GM21367 (cell line): ENCODE measurements around the gene CCAR1.
"Not testable (repeated sequence)": the region's sequence is repeated elsewhere in the genome, so short reads cannot be mapped to it uniquely, and the experiment has no call there.

ENCODE experiments used
- ATAC-seq: cut with Tn5 transposase; IDR thresholded peaks from one replicate; pipeline ENCODE4 v1.9.1; 2021; ENCODE audit not compliant: unreplicated experiment

The CCAR1 gene

DNA sequence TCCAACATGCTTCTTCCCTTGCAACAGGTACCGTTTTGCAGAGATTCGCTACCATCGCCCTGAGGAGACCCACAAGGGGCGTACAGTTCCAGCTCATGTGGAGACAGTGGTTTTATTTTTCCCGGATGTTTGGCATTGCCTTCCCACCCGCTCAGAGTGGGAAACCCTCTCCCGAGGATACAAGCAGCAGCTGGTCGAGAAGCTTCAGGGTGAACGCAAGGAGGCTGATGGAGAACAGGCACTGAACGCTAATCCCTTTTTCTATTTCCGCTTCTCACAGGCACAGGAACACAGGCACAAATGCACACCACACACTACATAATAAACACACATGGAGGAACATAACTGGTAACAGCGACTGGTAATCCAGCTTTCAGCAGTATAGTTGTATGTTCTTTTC, 35.2 kb downstream of the CCAR1 start:
- ATAC-seq, result no peak

- no peak for ATAC-seq
These were observed 35.7 kb downstream of the CCAR1 start for GRCh38 chr10:68756766-68757165.

- ATAC-seq, result no peak
These were observed 38.3 kb downstream of the CCAR1 start for GRCh38 chr10:68759223-68759863.

DNA sequence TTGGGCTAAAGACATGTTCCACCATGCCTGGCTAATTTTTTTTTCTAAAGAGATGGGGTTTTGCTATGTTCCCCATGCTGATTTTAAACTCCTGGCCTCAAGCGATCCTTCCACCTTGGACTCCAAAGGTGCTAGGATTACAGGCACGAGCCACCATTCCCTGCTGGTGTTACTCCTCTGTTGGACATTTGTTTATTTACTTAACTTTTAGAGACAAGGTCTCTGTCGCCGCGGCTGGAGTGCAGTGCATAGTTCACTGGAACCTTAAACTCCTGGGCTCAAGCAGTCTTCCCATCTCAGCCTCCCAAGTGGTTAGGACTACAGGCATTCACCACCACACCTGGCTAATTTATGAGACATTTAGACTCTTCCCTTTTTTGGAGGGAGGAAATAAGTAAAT, 38.9 kb downstream of the CCAR1 start:
- ATAC-seq, result no peak

GRCh38 chr10:68767407-68767806, 46.4 kb downstream of the CCAR1 start:
- ATAC-seq, result not testable (repeated sequence)

- ATAC-seq, result no peak
These were observed 60.9 kb downstream of the CCAR1 start for GRCh38 chr10:68781613-68782574.

- no peak for ATAC-seq
These were observed 63.4 kb downstream of the CCAR1 start for GRCh38 chr10:68784476-68784875.

- no peak for ATAC-seq
These were observed 66.8 kb downstream of the CCAR1 start for GRCh38 chr10:68787813-68788212.

GRCh38 chr10:68790476-68790875, 69.4 kb downstream of the CCAR1 start:
- ATAC-seq, result no peak

GRCh38 chr10:68792115-68792514, 71.1 kb downstream of the CCAR1 start:
- ATAC-seq, result no peak

DNA sequence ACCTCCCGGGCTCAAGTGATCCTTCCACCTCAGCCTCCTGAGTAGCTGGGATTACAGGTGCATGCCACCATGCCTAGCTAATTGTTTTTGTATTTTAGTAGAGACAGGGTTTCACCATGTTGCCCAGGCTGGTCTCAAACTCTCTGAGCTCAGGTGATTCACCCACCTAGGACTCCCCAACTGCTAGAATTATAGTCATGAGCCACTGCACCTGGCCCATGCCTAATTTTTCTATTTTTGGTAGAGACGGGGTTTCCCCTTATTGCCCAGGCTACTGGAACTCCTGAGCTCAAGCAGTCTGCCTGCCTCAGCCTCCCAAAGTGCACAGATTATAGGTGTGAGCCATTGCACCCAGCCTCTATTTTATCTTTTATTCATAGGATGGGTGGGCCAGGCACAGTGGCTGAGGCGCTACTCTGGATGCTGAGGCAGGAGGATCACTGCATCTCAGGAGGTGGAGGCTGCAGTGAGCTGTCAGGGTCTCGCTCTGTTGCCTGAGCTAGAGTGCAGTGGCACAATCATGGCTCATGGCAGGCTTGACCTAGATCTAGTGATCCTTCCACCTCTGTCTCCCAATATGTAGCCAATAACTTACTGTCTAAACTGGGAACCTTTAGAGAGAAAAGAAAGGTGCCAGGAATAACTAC, 75.0 kb downstream of the CCAR1 start:
- ATAC-seq, result no peak

GRCh38 chr10:68796605-68797004, 75.6 kb downstream of the CCAR1 start:
- no peak for ATAC-seq

- ATAC-seq, result no peak
These were observed 79.2 kb downstream of the CCAR1 start for GRCh38 chr10:68800211-68800610.

DNA sequence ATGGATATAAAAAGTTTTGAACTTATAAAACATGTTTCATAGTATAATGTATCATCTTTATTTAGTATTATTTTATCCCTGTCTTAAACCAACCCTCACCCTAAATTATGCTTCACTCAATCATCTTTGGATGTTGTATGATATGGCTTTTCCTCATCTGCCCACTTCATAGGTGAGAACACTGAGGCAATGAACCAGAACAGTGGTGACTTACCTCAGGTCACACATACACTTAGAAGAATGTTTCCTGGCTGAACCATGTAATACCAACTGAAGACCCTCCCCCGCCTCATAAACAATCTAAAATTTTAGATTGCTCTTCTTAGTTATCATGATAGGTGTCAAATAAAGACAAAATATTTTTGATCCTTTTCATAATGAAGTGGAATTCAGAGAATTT, 83.7 kb downstream of the CCAR1 start:
- no peak for ATAC-seq

GRCh38 chr10:68810830-68811229, 89.8 kb downstream of the CCAR1 start:
- ATAC-seq, result not testable (repeated sequence)

DNA sequence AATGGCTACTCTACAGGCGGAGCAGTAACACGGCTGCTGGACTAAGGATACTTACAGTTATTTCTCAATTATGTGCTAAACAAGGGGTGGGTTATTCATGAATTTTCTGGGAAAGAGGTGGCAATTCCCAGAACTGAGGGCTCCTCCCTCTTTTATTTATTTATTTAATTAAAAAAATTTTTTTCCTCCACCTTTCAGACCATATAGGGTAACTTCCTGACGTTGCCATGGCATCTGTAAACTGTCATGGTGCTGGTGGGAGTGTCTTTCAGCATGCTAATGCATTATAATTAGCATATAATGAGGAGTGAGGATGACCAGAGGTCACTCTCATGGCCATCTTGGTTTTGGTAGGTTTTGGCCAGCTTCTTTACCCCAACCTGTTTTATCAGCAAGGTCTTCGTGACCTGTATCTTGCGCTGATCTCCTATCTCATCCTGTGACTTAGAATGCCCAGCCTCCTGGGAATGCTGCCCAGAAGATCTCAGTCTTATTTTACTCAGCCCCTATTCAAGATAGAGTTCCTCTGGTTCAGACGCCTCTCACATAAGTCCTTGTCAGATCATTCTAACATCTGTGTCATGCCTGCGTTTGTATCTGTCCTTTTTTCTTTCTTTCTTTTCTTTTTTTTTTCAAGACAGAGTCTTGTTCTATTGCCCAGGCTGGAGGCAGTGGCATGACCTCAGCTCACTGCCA, 90.4 kb downstream of the CCAR1 start:
- no peak for ATAC-seq

GRCh38 chr10:68812420-68812819, 91.4 kb downstream of the CCAR1 start:
- ATAC-seq, result no peak

GRCh38 chr10:68813559-68813958, 92.5 kb downstream of the CCAR1 start:
- no peak for ATAC-seq

DNA sequence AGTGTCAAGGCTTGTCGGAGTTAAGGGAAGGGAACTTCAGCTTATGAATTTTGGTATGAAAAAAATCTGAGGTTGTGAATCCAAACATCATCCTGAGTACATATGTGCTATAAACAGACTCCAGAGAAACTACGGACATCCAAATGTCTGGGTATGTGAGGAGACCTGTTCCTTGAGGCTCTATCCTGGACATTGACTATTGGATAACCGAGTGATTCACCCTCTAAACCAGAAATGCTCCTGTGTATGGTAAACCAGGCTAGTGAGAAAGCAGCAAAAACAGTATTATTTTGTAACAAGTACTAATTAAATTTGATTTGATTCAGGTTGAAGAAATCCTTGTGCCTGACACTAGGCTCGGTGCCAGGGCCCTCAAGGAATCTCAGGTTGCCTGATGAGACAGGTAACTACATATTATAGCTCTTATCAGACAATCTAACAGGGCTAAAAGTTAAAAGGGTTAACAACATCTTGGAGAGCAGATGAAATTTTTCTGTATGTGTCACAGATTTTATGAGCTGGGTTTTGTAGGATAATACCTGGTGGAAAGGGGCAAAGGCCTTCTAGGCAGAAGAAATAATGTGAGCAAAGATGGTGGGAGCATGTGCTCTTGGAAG, 95.9 kb downstream of the CCAR1 start:
- no peak for ATAC-seq

- not testable (repeated sequence) for ATAC-seq
These were observed 99.3 kb downstream of the CCAR1 start for GRCh38 chr10:68820359-68820758.

DNA sequence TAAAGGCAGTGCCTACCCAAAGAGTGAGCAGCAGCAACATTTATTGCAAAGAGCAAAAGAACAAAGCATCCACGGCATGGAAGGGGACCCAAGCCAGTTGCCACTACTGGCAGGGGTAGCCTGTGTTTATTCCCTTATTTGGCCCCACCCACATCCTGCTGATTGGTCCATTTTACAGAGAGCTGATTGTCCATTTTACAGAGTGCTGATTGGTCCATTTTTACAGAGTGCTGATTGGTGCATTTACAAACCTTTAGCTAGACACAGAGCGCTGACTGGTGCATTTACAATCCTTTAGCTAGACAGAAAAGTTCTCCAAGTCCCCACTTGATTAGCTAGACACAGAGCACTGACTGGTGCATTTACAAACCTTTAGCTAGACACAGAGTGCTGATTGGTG, 101.6 kb downstream of the CCAR1 start:
- ATAC-seq, result not testable (repeated sequence)
